Nephron (organoid): ENCODE data around the gene NDUFS2.

ENCODE experiments used
- H3K27ac Mint-ChIP-seq, 3 experiments: 2 replicates each; pipeline ENCODE4 v1.8.0; 2020; ENCODE audit warnings: mixed read lengths in 3 of 3, mild to moderate bottlenecking in 2 of 3, moderate library complexity in 1 of 3
- H3K27me3 Mint-ChIP-seq: 2 replicates; pipeline ENCODE4 v1.8.0; 2021; ENCODE audit warnings: low read depth, mild to moderate bottlenecking, moderate library complexity, mixed read lengths
- H3K36me3 Mint-ChIP-seq: 2 replicates; pipeline ENCODE4 v1.8.0; 2020; ENCODE audit warnings: low read depth, mixed read lengths
- H3K4me1 Mint-ChIP-seq: 2 replicates; pipeline ENCODE4 v1.8.0; 2020; ENCODE audit warnings: mixed read lengths
- H3K4me3 Mint-ChIP-seq, 3 experiments: 2 replicates each; pipeline ENCODE4 v1.8.0; 2020; ENCODE audit warnings: mild to moderate bottlenecking in 3 of 3, mixed read lengths in 3 of 3, moderate library complexity in 2 of 3
- H3K9me3 Mint-ChIP-seq: 2 replicates; pipeline ENCODE4 v1.8.0; 2020; ENCODE audit warnings: mixed read lengths
- CTCF ChIP-seq, 3 experiments: fragments of 200-600 bp; sonication (generic); IDR thresholded peaks; one replicate each; pipeline ENCODE4 v1.5.0; 2021; ENCODE audit warnings: antibody characterized with exemption in 3 of 3; ENCODE audit not compliant: unreplicated experiment in 3 of 3

Gene NDUFS2

GRCh38 chr1:161216945-161217712 is 15.0 kb downstream of the NDUFS2 start:
- no peaks in the 10 kb centered on the region for H3K4me1 Mint-ChIP-seq
- H3K4me3 Mint-ChIP-seq = no peak overlapping the region
- peak overlapping the region; percentile 18 to 91 (median 65) for H3K27ac Mint-ChIP-seq
- H3K27me3 Mint-ChIP-seq = no peaks in the 10 kb centered on the region
- peaks cover 28% of the 10 kb centered on the region for H3K36me3 Mint-ChIP-seq
- no peaks in the 10 kb centered on the region for H3K9me3 Mint-ChIP-seq
- TF ChIP-seq CTCF (IDR thresholded peaks at IDR 0.05; ENCODE audit: unreplicated experiment in 3 of 3) = no peak

GRCh38 chr1:161217831-161218230 is 15.7 kb downstream of the NDUFS2 start:
- Mint-ChIP-seq H3K27me3 (no peaks in the 10 kb centered on the region), H3K27ac (peak overlapping the region in 1 of 3 experiments; percentile 63), H3K4me3 (no peak overlapping the region), H3K9me3 (no peaks in the 10 kb centered on the region), H3K4me1 (no peaks in the 10 kb centered on the region), H3K36me3 (peaks cover 24% of the 10 kb centered on the region)
- no peak for TF ChIP-seq CTCF (IDR thresholded peaks at IDR 0.05; ENCODE audit: unreplicated experiment in 3 of 3)

- Mint-ChIP-seq H3K4me1 (no peaks in the 10 kb centered on the region), H3K36me3 (peaks cover 18% of the 10 kb centered on the region), H3K27ac (peak overlapping the region in 1 of 3 experiments; percentile 63), H3K9me3 (no peaks in the 10 kb centered on the region), H3K27me3 (peaks cover 2% of the 10 kb centered on the region), H3K4me3 (no peak overlapping the region)
- TF ChIP-seq CTCF (IDR thresholded peaks at IDR 0.05; ENCODE audit: unreplicated experiment in 3 of 3) = no peak
Measured at GRCh38 chr1:161218301-161219077, 16.3 kb downstream of the NDUFS2 start.

GRCh38 chr1:161219078-161219892 is 17.1 kb downstream of the NDUFS2 start:
- no peaks in the 10 kb centered on the region for H3K4me1 Mint-ChIP-seq
- H3K27me3 Mint-ChIP-seq = peaks cover 4% of the 10 kb centered on the region
- no peak overlapping the region for H3K4me3 Mint-ChIP-seq
- no peaks in the 10 kb centered on the region for H3K9me3 Mint-ChIP-seq
- H3K36me3 Mint-ChIP-seq = peaks cover 10% of the 10 kb centered on the region
- no peak for TF ChIP-seq CTCF (IDR thresholded peaks at IDR 0.05; ENCODE audit: unreplicated experiment in 3 of 3)
- peak overlapping the region in 1 of 3 experiments; percentile 63 for H3K27ac Mint-ChIP-seq

GRCh38 chr1:161220002-161220401 is 17.8 kb downstream of the NDUFS2 start:
- Mint-ChIP-seq H3K27me3 (peaks cover 4% of the 10 kb centered on the region), H3K9me3 (no peaks in the 10 kb centered on the region)

More at GRCh38 chr1:161220002-161220401, 17.8 kb downstream of the NDUFS2 start:
- Mint-ChIP-seq H3K27ac (peak overlapping the region in 1 of 3 experiments; percentile 39), H3K4me3 (no peak overlapping the region), H3K4me1 (no peaks in the 10 kb centered on the region), H3K36me3 (peaks cover 4% of the 10 kb centered on the region)
- TF ChIP-seq CTCF (IDR thresholded peaks at IDR 0.05; ENCODE audit: unreplicated experiment in 3 of 3) = no peak
